CD4-positive, alpha-beta T cell (primary cell): ENCODE results near the gene GLO1. TPM values are rescaled to one million over a fixed set of nuclear protein-coding genes. Genes with fewer than 3 reads are reported as not detected.

Experiments
- ATAC-seq: fragments of 200-7000 bp; cut with Tn5 transposase; one replicate; pipeline ENCODE4 v1.10.0; 2022; ENCODE audit warnings: mild to moderate bottlenecking; ENCODE audit not compliant: poor library complexity
- CTCF ChIA-PET: fragments of 350-600 bp; sonication (Branson Sonifier 250); formaldehyde crosslinking; loops from one replicate; lab custom pipeline; 2021; ENCODE audit warnings: antibody characterized with exemption, inconsistent platforms; lab: Charles Lee
- POLR2A ChIA-PET: fragments of 350-600 bp; sonication (Branson Sonifier 250); formaldehyde crosslinking; loops from one replicate; lab custom pipeline; 2021; ENCODE audit warnings: antibody characterized with exemption, inconsistent platforms; lab: Charles Lee
- DNase-seq, 14 experiments: peaks; one replicate each; pipeline ENCODE4 v3.0.0-alpha.2; 2013 to 2020; ENCODE audit warnings: mixed read lengths in 2 of 14
- H3K27ac ChIP-seq, 2 donors: one replicate each; pipeline versions ENCODE4 v1.5.1 to v1.7.0; 2013; ENCODE audit warnings: low read length in 2 of 2, low read depth in 1 of 2, mild to moderate bottlenecking in 1 of 2
- H3K27me3 ChIP-seq, 2 experiments: 1 replicate in 1 of 2; 2 replicates in 1 of 2; pipeline versions ENCODE4 v1.6.1 to v1.7.0; 2013; ENCODE audit warnings: low read length in 2 of 2, control low read depth in 1 of 2, mild to moderate bottlenecking in 1 of 2, moderate library complexity in 1 of 2; ENCODE audit not compliant: insufficient read depth in 2 of 2, control insufficient read depth in 1 of 2
- H3K36me3 ChIP-seq: one replicate; pipeline ENCODE4 v1.6.1; 2013; ENCODE audit warnings: low read length, control low read depth; ENCODE audit not compliant: insufficient read depth
- H3K4me1 ChIP-seq: one replicate; pipeline ENCODE4 v1.6.1; 2013; ENCODE audit warnings: low read length, control low read depth; ENCODE audit not compliant: insufficient read depth
- H3K4me3 ChIP-seq: one replicate; pipeline ENCODE4 v1.5.1; 2013; ENCODE audit warnings: mild to moderate bottlenecking, low read length, moderate library complexity
- H3K9me3 ChIP-seq, 2 experiments: 1 replicate in 1 of 2; 2 replicates in 1 of 2; pipeline versions ENCODE4 v1.6.1 to v1.7.0; 2013; ENCODE audit warnings: low read length in 2 of 2, mild to moderate bottlenecking in 2 of 2, control low read depth in 1 of 2, moderate library complexity in 1 of 2; ENCODE audit not compliant: control insufficient read depth in 1 of 2, insufficient read depth in 1 of 2
- H3K27ac Mint-ChIP-seq: one replicate; pipeline ENCODE4 v1.8.0; 2020; ENCODE audit warnings: mixed read lengths
- H3K27me3 Mint-ChIP-seq: one replicate; pipeline ENCODE4 v1.8.0; 2021; ENCODE audit warnings: mixed read lengths
- H3K36me3 Mint-ChIP-seq: one replicate; pipeline ENCODE4 v1.8.0; 2021; ENCODE audit warnings: low read depth, mixed read lengths
- H3K4me1 Mint-ChIP-seq: one replicate; pipeline ENCODE4 v1.8.0; 2021; ENCODE audit warnings: low read depth, mixed read lengths
- H3K4me3 Mint-ChIP-seq: one replicate; pipeline ENCODE4 v1.8.0; 2020; ENCODE audit warnings: mild to moderate bottlenecking, mixed read lengths
- H3K9me3 Mint-ChIP-seq: one replicate; pipeline ENCODE4 v1.8.0; 2020; ENCODE audit warnings: mixed read lengths
- intact Hi-C, 2 experiments: fragments of 100-400 bp; cut with DNase I in 1 of 2; cut with micrococcal nuclease in 1 of 2; formaldehyde crosslinking; loops; one replicate each; pipeline versions ENCODE4 v1.15.1 to v1.9.0; 2023 to 2025; cut with DNase I, micrococcal nuclease
- total RNA-seq, 174 experiments: library from RNA in 2 of 174; stranded (reverse) in 2 of 174; gene quantifications; one replicate each; pipeline ENCODE4 v1.2.3 and lab custom pipeline; 2021 to 2026
- TF ChIP-seq, protein P1 (sequence below): fragments of 200-600 bp; IDR thresholded peaks from one replicate; pipeline ENCODE4 v1.8.0; 2022; ENCODE audit warnings: antibody characterized with exemption, mild to moderate bottlenecking

GLO1 gene
- total RNA-seq, 2 experiments from 2014 or later, result 24.1 to 26.2 TPM

DNA sequence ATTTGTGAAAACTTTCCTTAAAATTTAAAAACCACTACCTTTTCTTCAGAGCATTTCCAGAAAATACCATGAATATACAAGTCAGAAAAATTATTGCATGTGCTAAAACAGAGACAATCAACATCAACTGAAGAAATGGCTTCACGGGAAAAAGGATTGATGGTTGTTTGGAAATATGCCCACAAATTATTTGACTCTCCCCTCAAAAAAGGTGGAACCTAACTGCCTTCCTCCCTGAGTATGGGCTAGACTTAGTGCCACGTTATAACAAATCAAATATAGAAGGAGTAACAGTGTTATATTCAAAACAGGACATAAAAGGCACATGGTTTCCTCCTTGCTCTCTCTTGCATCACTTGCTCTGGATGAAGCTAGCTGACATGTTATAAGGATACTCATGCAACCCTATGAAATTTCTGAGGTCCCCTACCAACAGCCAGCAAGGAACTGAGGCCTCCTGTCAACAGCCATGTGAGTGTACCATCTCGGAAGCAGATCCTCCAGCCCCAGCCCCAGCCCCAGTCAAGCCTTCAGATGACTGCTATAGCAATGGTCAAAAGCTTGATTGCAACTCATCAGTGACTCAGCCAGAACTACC, 71.7 kb downstream of the GLO1 start:
- no peak overlapping the region for H3K4me3 Mint-ChIP-seq
- peaks cover 49% of the 10 kb centered on the region for H3K4me1 Mint-ChIP-seq
- Histone ChIP-seq H3K27me3 (no peaks in the 10 kb centered on the region), H3K4me1 (no peaks in the 10 kb centered on the region), H3K9me3 (no peaks in the 10 kb centered on the region), H3K27ac (no peak overlapping the region), H3K36me3 (no peaks in the 10 kb centered on the region), H3K4me3 (no peak overlapping the region)
- ChIA-PET POLR2A (interaction anchor here (0.8 kb wide), 1 partner anchor 8 kb away, joined by 3 read pairs; the partner anchor contains the start of gene BTBD9), CTCF (no interaction called here)
- DNase-seq (no peak), ATAC-seq (no peak)
- no peak overlapping the region for H3K27ac Mint-ChIP-seq
- intact Hi-C loops, result no loop called here
- H3K9me3 Mint-ChIP-seq, result no peaks in the 10 kb centered on the region
- TF ChIP-seq, protein P1, sequence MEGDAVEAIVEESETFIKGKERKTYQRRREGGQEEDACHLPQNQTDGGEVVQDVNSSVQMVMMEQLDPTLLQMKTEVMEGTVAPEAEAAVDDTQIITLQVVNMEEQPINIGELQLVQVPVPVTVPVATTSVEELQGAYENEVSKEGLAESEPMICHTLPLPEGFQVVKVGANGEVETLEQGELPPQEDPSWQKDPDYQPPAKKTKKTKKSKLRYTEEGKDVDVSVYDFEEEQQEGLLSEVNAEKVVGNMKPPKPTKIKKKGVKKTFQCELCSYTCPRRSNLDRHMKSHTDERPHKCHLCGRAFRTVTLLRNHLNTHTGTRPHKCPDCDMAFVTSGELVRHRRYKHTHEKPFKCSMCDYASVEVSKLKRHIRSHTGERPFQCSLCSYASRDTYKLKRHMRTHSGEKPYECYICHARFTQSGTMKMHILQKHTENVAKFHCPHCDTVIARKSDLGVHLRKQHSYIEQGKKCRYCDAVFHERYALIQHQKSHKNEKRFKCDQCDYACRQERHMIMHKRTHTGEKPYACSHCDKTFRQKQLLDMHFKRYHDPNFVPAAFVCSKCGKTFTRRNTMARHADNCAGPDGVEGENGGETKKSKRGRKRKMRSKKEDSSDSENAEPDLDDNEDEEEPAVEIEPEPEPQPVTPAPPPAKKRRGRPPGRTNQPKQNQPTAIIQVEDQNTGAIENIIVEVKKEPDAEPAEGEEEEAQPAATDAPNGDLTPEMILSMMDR, result no peak
- no peaks in the 10 kb centered on the region for H3K36me3 Mint-ChIP-seq
- no peaks in the 10 kb centered on the region for H3K27me3 Mint-ChIP-seq

Other genes with a start within 250 kb of the GLO1 start
- gene BTBD9, start 63.2 kb downstream of the GLO1 start, total RNA-seq, result 10 to 100 TPM; 58.7 to 59.3 TPM
- gene DNAH8, start 12.2 kb upstream of the GLO1 start, total RNA-seq, result under 1 TPM in 1 of 2 experiments, not detected in 1; 0.03 TPM